CD14-positive monocyte (primary cell): Measurements from ENCODE around the gene NONO. TPM values are rescaled to one million over a fixed set of nuclear protein-coding genes. Genes with fewer than 3 reads are reported as not detected.

Experiments
- DNase-seq, 3 donors: peaks; one replicate each; pipeline ENCODE4 v3.0.0-alpha.2; 2011 to 2022
- H2AFZ ChIP-seq: 2 replicates; pipeline ENCODE4 v1.6.0; 2012; ENCODE audit warnings: mild to moderate bottlenecking, low read depth, low read length, inconsistent platforms; ENCODE audit not compliant: insufficient read depth, poor library complexity, severe bottlenecking
- H3K27ac ChIP-seq, 2 donors: 1 replicate in 1 of 2; 2 replicates in 1 of 2; pipeline ENCODE4 v1.5.1; 2012 to 2013; ENCODE audit warnings: low read length in 2 of 2, control low read depth in 1 of 2, inconsistent platforms in 1 of 2, low read depth in 1 of 2, mild to moderate bottlenecking in 1 of 2
- H3K27me3 ChIP-seq, 2 donors: one replicate each; pipeline versions ENCODE4 v1.6.0 to v1.6.1; 2011 to 2013; ENCODE audit warnings: low read length in 2 of 2; ENCODE audit not compliant: control insufficient read depth in 2 of 2, insufficient read depth in 2 of 2
- H3K36me3 ChIP-seq, 2 donors: replicated peaks in 1 of 2; 1 replicate in 1 of 2; 2 replicates in 1 of 2; pipeline versions ENCODE4 v1.5.1 to v1.6.1; 2012 to 2013; ENCODE audit warnings: low read length in 2 of 2, control low read depth in 1 of 2, inconsistent platforms in 1 of 2, mild to moderate bottlenecking in 1 of 2; ENCODE audit not compliant: insufficient read depth in 2 of 2, control insufficient read depth in 1 of 2
- H3K4me1 ChIP-seq, 2 donors: 1 replicate in 1 of 2; 2 replicates in 1 of 2; pipeline versions ENCODE4 v1.5.1 to v1.6.1; 2012 to 2013; ENCODE audit warnings: low read length in 2 of 2, control low read depth in 1 of 2, inconsistent platforms in 1 of 2, mild to moderate bottlenecking in 1 of 2, moderate library complexity in 1 of 2; ENCODE audit not compliant: insufficient read depth in 2 of 2, control insufficient read depth in 1 of 2
- H3K4me2 ChIP-seq: replicated peaks from 2 replicates; pipeline ENCODE3; 2012; ENCODE audit warnings: low read length, moderate library complexity, mild to moderate bottlenecking; ENCODE audit not compliant: poor library complexity, severe bottlenecking; ENCODE audit errors: extremely low read depth
- H3K4me3 ChIP-seq, 3 experiments: fragments of 200-600 bp in 1 of 3; sonication (generic) in 1 of 3; replicated peaks in 1 of 3; 1 replicate in 2 of 3; 2 replicates in 1 of 3; pipeline ENCODE4 v1.5.1; 2011 to 2013; ENCODE audit warnings: low read length in 3 of 3, mild to moderate bottlenecking in 3 of 3, control low read depth in 2 of 3, low read depth in 2 of 3, inconsistent platforms in 1 of 3, moderate library complexity in 1 of 3
- H3K79me2 ChIP-seq: 2 replicates; pipeline ENCODE4 v1.6.0; 2012; ENCODE audit warnings: mild to moderate bottlenecking, control low read depth, inconsistent platforms, low read length, moderate library complexity; ENCODE audit not compliant: insufficient read depth
- H3K9ac ChIP-seq: 2 replicates; pipeline ENCODE4 v1.6.0; 2017; ENCODE audit warnings: low read length, mild to moderate bottlenecking; ENCODE audit not compliant: insufficient read depth, poor library complexity, severe bottlenecking
- H3K9me3 ChIP-seq, 2 donors: replicated peaks in 1 of 2; 1 replicate in 1 of 2; 2 replicates in 1 of 2; pipeline versions ENCODE4 v1.5.1 to v1.6.1; 2012 to 2013; ENCODE audit warnings: low read length in 2 of 2, control low read depth in 1 of 2; ENCODE audit not compliant: control insufficient read depth in 1 of 2, insufficient read depth in 1 of 2
- H4K20me1 ChIP-seq: 2 replicates; pipeline ENCODE4 v1.6.0; 2012; ENCODE audit warnings: mild to moderate bottlenecking, low read length, control low read depth, moderate library complexity; ENCODE audit not compliant: insufficient read depth
- H3K27ac Mint-ChIP-seq, 7 donors: one replicate each; pipeline ENCODE4 v1.8.0; 2020; ENCODE audit warnings: mild to moderate bottlenecking in 7 of 7, mixed read lengths in 7 of 7, moderate library complexity in 6 of 7, inconsistent platforms in 2 of 7
- H3K27me3 Mint-ChIP-seq, 3 donors: one replicate each; pipeline ENCODE4 v1.8.0; 2021 to 2022; ENCODE audit warnings: low read depth in 3 of 3, mild to moderate bottlenecking in 3 of 3, mixed read lengths in 3 of 3, moderate library complexity in 3 of 3, inconsistent platforms in 1 of 3
- H3K36me3 Mint-ChIP-seq, 2 donors: one replicate each; pipeline ENCODE4 v1.8.0; 2020; ENCODE audit warnings: mixed read lengths in 2 of 2, inconsistent platforms in 1 of 2, mild to moderate bottlenecking in 1 of 2
- H3K4me1 Mint-ChIP-seq: one replicate; pipeline ENCODE4 v1.8.0; 2020; ENCODE audit warnings: mild to moderate bottlenecking, mixed read lengths
- H3K4me3 Mint-ChIP-seq, 2 donors: one replicate each; pipeline ENCODE4 v1.8.0; 2020; ENCODE audit warnings: mild to moderate bottlenecking in 2 of 2, mixed read lengths in 2 of 2, moderate library complexity in 1 of 2
- H3K9me3 Mint-ChIP-seq, 7 donors: one replicate each; pipeline ENCODE4 v1.8.0; 2020 to 2022; ENCODE audit warnings: mixed read lengths in 7 of 7, mild to moderate bottlenecking in 6 of 7, moderate library complexity in 6 of 7, inconsistent platforms in 2 of 7
- WGBS: methylation state at CpG from one replicate; pipeline ENCODE4 v1.1.5; 2013; ENCODE audit warnings: missing lambda C conversion rate; ENCODE audit not compliant: insufficient coverage; 5-methylcytosine and 5-hydroxymethylcytosine counted together
- intact Hi-C, 2 donors: fragments of 100-400 bp; cut with micrococcal nuclease; formaldehyde crosslinking; loops; one replicate each; pipeline versions ENCODE4 v1.15.0 to v1.15.1; 2023
- polyA plus RNA-seq, 3 donors: library from polyadenylated mRNA; depleted of rRNA in 1 of 3; unstranded in 2 of 3; stranded (reverse) in 1 of 3; fragments of 300-500 nt in 2 of 3; fragments of >200 nt in 1 of 3; fragmentation: Illumina TruSeq in 2 of 3; gene quantifications; 1 replicate in 2 of 3; 2 replicates in 1 of 3; pipeline ENCODE4 v1.2.3, GENCODE V29; 2012 to 2021
- TF ChIP-seq, protein P1 (sequence below): fragments of 200-600 bp; IDR thresholded peaks from one replicate; pipeline ENCODE4 v1.8.0; 2022; ENCODE audit warnings: antibody characterized with exemption, mild to moderate bottlenecking

The NONO gene
- polyA plus RNA-seq, 3 donors = 111 to 133 (median 122) TPM

GRCh38 chrX:71302461-71303213 is 19.2 kb downstream of the NONO start:
- Histone ChIP-seq H4K20me1 (no peaks in the 10 kb centered on the region), H3K79me2 (no peaks in the 10 kb centered on the region), H3K4me3 (no peak overlapping the region), H3K9ac (no peak overlapping the region), H3K4me1 (peaks cover 14 to 16% of the 10 kb centered on the region in 2 donors), H3K27me3 (no peaks in the 10 kb centered on the region), H2AFZ (no peak overlapping the region), H3K9me3 (no peaks in the 10 kb centered on the region), H3K27ac (no peak overlapping the region), H3K36me3 (peaks cover 24 to 33% of the 10 kb centered on the region in 2 donors), H3K4me2 (no peak overlapping the region)
- TF ChIP-seq, protein P1, sequence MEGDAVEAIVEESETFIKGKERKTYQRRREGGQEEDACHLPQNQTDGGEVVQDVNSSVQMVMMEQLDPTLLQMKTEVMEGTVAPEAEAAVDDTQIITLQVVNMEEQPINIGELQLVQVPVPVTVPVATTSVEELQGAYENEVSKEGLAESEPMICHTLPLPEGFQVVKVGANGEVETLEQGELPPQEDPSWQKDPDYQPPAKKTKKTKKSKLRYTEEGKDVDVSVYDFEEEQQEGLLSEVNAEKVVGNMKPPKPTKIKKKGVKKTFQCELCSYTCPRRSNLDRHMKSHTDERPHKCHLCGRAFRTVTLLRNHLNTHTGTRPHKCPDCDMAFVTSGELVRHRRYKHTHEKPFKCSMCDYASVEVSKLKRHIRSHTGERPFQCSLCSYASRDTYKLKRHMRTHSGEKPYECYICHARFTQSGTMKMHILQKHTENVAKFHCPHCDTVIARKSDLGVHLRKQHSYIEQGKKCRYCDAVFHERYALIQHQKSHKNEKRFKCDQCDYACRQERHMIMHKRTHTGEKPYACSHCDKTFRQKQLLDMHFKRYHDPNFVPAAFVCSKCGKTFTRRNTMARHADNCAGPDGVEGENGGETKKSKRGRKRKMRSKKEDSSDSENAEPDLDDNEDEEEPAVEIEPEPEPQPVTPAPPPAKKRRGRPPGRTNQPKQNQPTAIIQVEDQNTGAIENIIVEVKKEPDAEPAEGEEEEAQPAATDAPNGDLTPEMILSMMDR = no peak
- WGBS = no CpG with 5 or more reads among the region's 5 CpGs
- intact Hi-C loops = no loop called here
- DNase-seq = peak; percentile 8 to 53 (median 42)
- Mint-ChIP-seq H3K9me3 (peaks cover 0 to 6% (median 0%) of the 10 kb centered on the region in 7 donors), H3K36me3 (peaks cover 36 to 42% of the 10 kb centered on the region in 2 donors), H3K4me1 (peaks cover 18% of the 10 kb centered on the region), H3K27me3 (peaks cover 0 to 6% (median 1%) of the 10 kb centered on the region in 3 donors), H3K27ac (peak overlapping the region in 2 of 7 donors; percentile 23 to 60), H3K4me3 (no peak overlapping the region)

GRCh38 chrX:71304561-71304960 is 21.1 kb downstream of the NONO start:
- H3K9me3 Mint-ChIP-seq = peaks cover 0 to 6% (median 0%) of the 10 kb centered on the region in 7 donors
- H3K4me1 Mint-ChIP-seq = peaks cover 18% of the 10 kb centered on the region
- no peaks in the 10 kb centered on the region for H3K27me3 ChIP-seq
- peaks cover 0 to 6% (median 1%) of the 10 kb centered on the region in 3 donors for H3K27me3 Mint-ChIP-seq
- H3K79me2 ChIP-seq = no peaks in the 10 kb centered on the region
- no peak overlapping the region for H3K9ac ChIP-seq
- no peak overlapping the region for H3K4me2 ChIP-seq
- TF ChIP-seq, protein P1 = no peak
- H3K27ac ChIP-seq = no peak overlapping the region
- no peak overlapping the region for H3K4me3 ChIP-seq
- peaks cover 14 to 16% of the 10 kb centered on the region in 2 donors for H3K4me1 ChIP-seq
- H3K36me3 Mint-ChIP-seq = peaks cover 21 to 25% of the 10 kb centered on the region in 2 donors
- peaks cover 9 to 13% of the 10 kb centered on the region in 2 donors for H3K36me3 ChIP-seq
- WGBS = no CpG with 5 or more reads among the region's 2 CpGs
- no peaks in the 10 kb centered on the region for H3K9me3 ChIP-seq
- intact Hi-C loops = no loop called here
- H2AFZ ChIP-seq = no peak overlapping the region
- no peak overlapping the region for H3K4me3 Mint-ChIP-seq
- H3K27ac Mint-ChIP-seq = no peak overlapping the region
- no peak for DNase-seq
- H4K20me1 ChIP-seq = no peaks in the 10 kb centered on the region
